Stimulated activated naive CD4-positive, alpha-beta T cell (primary cell): ENCODE data around the gene RAB17.

Experiments used
- DNase-seq, 6 experiments: peaks; one replicate each; lab custom pipeline; 2025; lab: John Stamatoyannopoulos, UW

The RAB17 gene, protein sequence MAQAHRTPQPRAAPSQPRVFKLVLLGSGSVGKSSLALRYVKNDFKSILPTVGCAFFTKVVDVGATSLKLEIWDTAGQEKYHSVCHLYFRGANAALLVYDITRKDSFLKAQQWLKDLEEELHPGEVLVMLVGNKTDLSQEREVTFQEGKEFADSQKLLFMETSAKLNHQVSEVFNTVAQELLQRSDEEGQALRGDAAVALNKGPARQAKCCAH

DNA sequence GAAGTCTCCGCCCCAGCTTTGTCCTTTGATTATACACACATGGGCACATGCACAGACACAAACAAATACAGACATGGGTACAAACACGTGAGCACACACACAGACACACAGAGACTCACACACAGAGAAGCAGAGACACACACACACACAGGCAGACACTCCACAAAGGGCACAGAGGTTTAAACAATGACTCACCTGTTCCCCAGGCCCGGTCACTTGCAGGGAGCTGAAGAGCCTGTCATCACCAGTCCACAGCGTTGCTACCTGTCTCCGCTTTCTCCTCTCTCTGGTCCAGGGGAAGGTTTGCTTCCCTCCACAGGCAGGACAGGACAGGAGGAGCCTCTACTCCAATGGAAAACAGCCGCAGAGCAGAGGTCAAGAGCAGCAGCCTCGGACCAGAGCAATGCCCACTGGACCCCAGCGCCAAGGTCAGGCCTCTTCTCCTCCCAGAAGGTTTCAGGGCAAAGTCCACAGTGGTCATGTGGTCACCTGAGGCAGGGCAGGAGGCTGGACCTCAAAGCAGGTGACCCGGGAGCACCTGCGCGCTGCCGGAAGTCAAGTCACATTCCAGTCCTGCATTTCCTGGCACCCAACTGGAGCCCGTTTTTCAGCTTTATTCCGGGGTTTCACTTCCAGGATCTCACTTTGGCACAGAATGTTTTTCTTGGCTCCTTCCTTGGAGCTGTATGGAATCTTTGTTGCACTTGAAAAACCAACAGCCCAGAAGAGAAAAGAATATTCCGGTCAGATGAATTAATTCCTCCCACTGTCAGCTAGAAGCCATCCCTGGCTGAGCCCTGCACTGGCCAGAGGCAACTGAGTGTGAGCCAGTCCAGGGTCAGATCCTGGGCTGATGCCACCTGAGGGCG is at the start of gene RAB17:
RAB17 (minus strand) TSS at position 463 of the 869 bp plus-strand sequence. CDS start 4,580 bp downstream, outside the sequence.
- DNase-seq = no peak

DNA sequence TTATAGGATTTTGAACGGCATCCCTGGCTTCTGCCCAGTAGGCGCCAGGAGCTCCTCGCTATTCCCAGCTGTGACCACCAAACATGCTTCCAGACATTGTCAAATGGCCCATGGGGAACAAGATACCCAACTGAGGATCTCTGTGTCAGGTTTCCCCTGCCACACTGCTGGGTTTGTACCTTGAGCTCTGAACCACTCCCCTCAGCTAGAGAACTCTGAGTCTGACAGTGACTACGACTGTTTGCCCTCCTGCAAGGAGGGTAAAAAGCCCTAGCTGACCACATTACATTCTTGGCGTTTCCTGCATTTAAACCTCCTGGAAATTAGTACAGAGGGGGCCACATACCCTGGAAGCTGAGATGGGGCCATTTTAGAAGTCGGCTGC is 49.3 kb upstream of the RAB17 start:
- DNase-seq = no peak

DNA sequence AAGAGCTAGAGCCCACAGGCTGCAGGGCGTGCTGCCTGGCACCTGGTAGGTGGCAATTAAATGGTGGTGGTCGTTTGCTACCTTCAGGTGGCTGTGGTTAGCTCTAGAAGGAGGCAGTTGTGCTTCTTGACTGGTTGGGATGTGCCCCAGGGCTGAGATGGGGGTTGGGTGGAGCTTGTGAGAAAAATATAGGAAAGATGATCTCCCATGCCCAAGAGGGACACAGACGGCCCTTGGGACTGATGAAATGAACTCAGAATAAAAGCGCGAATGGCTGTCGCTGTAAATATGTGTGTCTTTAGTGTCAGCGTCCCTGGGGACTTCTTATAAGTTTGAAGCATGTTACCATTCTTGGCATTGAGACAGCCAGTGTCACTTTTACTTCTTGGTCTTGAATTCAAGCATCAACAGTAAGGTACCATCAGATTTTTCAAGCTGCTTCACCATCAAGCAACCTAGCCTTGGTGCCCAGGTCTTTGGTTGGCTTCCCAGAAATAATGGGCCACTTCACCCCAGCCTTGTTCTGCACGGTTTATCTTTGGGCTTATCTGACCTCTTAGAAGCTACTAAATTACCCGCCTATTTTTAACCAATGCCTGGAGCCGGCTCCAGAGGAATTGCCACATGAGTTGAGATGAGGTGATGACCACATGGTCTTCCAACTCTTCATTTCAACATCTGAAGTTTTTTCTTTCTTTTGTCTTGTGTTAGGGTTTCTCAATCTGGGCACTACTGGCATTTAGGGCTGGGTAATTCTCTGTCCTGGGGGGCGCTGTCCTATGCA is 48.7 kb upstream of the RAB17 start:
- no peak for DNase-seq

DNA sequence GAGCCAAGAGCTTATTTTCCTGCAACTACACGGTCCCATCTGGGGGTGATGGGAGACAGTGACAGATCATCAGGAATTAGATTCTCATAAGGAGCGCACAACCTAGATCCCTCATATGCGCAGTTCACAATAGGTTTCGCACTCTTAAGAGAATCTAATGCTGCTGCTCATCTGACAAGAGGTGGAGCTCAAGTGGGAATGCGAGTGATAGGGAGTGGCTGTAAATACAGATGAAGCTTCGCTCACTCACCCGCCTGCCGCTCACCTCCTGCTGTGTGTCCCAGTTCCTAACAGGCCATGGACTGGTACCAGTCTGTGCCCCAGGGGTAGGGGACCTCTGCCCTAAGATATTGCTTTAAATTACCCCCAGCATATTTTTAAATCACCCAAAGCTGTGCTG is 47.6 kb upstream of the RAB17 start:
- DNase-seq = no peak

DNA sequence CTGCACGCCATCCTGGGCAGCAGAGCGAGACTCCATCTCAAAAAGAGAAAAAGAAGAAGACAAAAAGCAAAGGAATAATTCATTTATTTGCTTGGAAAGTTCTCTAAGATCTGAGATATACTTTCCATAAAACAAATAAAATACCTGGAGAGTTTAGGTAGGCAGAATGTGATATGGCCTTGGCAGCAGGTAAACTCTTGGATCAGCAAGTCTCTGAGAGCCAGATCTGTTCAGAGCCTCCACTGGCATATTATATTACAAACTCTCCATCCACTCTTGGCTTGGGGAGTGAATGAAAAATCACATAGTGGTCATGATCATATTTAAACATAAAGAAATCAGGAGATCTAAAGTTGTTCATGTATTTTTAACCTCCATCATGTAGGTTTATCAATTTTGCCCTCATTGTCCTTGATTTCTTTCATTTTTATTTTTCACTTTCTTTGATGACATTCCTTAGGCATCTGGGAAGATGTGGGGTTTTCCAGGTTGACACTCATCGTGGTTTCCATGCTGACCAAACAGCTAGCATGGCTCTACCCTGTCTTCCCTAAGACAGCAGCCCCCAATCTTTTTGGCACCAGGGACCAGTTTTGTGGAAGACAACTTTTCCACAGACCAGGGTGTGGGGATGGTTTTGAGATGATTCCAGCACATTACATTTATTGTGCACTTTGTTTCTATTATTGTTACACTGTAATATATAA is 47.0 kb upstream of the RAB17 start:
- no peak for DNase-seq

DNA sequence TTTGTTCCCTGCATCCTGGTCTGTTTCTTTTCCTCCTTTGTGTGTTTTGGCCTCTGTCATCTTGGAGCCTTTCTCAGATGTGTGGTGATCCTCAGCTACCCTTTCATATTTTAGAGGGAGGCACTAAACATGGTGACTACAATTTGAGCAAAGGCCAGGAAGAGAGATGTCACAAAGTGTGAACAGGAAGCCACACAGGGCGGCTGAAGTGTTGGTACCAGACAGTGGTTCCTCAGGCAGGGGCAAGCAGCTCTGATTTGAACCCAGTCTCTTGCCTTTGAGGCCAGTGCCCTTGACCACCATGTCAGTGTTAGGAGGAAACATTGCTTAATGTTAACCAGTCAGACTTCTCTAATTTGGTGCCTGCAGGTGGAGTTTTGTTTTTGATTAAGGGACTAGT is 46.0 kb upstream of the RAB17 start:
- DNase-seq = no peak

DNA sequence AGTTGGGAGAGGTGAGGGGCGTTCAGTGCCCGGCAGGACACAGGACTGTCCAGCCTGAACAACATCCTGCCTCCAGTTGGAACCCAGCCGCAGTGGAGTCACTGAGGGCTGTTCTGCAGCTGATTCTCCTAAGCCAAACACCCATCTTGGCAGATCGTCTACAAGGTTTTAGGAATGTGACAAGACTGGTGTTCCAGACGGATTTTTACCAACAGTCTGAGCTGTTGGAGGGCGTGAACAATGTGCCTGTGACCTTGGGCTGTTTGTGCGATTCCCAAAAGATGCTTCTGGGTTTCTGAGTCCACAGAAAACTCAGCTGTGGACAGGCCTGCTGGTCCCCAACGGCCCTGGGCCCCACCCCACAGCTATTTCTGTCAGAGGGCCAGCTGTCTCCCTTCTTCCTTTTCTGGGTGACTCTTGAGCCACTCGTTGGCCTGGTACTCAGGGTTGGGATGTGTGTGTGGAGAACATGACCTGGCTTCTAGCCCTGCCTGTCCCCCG is 42.6 kb upstream of the RAB17 start:
- DNase-seq = no peak

DNA sequence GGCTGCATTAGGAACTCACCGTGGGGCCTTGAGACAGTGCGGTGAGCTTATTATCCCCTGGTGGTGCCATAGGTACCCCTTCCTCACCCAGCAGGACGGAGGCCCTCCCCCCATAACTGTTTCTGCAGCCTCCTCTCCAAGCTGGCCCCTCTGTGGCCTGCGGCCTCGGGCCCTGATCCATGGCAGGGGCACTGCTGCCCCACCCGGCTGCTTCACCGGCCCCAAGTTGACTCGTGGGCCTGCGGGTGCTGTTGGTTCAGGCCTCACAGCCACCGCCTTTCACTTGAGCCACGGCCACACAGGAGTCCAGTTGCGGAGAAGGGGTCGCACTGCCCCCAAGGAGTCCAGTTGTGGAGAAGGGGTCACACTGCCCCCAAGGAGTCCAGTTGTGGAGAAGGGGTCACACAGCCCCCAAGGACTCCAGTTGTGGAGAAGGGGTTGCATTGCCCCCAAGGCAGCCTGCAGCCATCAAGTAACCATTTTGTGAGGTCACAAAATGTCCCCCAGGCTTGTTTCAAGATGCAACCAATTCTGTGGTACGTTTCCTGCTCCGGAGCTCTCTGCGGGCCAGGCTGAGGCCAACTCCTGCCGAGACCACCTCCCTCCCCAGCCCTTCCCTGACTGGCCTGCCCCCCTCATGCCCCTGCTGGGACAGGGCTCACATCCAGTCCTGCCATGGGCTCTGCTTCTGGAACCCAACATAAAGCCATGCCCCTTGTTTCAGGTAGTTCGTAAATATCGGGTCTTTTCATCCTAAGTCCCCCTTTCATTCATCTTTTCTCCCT is 41.5 kb upstream of the RAB17 start:
- DNase-seq = no peak

DNA sequence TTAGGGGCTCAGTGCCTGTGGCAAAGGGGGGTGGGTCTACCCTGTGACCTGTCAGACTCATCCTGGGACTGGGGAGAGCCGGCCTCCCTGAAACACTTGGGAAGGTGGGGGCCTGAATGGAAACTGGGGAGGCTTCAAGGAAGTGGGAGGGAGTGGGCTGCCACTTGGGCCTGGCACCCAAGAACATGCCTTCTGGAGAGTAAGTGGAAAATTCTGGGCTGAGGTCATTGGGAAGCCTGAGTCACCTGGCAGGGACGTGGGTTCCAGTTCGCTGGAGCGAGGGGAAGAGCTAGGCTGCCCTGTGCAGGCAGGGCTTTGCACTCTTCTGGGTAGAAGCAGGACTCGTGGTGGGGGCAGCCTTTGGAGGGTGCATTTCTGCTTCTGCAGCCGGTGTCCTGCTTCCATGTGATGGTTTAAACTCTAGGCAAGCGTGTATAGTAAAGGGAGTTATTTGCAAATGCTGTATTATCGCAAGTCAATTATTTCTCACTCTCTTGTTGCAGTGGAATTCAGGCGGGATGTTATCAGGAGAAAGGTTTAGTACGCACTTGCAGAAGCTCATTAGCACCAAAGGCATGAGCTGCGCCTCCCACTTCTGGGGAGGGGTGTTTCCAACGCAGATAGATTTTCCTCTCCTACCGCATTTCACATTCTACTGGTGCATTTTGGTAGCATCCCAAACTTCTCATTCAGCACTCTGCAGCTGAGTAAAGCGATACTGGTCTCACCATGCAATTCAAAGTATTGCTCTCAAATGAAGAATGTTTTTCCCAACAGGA is 40.7 kb upstream of the RAB17 start:
- no peak for DNase-seq

DNA sequence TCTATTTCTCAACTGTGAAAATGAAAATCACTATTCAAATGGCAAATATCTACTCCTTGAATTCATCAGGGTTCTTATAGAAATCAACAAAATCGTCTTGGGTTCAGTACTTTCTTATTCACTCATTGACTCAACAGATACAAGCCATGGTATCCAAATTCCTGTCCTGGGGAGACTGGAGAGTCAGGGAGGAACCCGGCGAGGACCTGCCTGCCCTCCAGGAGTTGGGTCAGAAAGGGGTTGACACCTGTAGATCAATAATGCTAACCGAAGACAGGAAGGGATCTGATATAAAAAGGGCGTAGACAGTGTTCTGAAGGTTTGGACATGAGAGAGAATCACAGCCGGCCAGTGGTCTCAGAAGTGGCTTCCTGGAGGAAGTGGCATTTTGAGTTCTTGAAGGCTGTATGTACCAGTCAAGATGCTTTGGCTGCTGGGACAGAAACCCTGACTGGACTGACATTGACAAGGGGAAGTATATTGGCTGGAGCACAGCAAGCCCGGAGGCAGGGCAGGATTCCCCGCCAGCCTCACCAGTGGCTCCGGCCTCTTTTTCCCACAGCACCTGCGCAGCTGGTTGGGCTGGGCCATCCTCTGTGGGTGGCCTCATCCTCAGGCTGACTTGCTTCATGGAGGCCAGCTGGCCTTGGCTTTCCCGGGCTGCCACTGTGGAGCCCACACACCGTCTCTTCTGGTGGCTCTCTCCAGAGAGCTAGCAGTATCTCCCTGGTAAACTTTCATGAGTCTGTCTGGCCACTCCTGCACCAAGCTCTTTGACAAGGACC is 39.9 kb upstream of the RAB17 start:
- DNase-seq = no peak

DNA sequence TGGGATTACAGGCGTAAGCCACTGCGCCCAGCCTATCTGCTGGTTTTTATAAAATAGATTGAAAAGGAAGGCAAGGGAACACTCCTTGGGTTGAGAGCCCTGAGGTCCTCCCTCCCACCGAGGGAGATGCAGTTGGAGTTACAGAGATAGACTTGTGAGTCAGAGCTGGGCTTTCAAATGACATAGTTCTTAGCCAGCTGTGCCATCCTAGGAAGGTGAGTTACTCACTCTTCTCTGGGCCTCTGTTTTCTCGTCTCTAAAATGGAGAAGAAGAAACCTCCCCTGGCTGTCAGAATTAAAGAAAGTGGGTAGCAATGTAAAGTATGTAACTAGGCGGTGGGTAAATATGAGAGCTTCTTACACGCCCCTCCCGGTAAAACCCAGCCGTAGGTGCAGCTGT is 39.2 kb upstream of the RAB17 start:
- no peak for DNase-seq

DNA sequence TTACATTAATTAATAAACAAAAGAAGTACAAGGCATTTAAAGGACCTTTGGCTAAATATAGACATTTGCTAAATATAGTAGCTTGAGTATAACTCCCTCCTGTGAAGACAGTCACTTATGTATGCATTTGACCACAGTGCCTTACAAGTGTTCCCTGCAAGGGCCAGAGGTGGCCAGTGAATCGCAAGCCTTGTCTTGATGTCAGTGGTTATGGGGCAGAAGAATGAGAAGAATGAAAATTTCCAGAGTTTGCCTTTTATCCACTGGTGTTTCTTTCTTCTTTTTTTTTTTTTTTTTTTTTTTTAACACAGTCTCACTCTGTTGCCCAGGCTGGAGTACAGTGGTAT is 38.6 kb upstream of the RAB17 start:
- no peak for DNase-seq

DNA sequence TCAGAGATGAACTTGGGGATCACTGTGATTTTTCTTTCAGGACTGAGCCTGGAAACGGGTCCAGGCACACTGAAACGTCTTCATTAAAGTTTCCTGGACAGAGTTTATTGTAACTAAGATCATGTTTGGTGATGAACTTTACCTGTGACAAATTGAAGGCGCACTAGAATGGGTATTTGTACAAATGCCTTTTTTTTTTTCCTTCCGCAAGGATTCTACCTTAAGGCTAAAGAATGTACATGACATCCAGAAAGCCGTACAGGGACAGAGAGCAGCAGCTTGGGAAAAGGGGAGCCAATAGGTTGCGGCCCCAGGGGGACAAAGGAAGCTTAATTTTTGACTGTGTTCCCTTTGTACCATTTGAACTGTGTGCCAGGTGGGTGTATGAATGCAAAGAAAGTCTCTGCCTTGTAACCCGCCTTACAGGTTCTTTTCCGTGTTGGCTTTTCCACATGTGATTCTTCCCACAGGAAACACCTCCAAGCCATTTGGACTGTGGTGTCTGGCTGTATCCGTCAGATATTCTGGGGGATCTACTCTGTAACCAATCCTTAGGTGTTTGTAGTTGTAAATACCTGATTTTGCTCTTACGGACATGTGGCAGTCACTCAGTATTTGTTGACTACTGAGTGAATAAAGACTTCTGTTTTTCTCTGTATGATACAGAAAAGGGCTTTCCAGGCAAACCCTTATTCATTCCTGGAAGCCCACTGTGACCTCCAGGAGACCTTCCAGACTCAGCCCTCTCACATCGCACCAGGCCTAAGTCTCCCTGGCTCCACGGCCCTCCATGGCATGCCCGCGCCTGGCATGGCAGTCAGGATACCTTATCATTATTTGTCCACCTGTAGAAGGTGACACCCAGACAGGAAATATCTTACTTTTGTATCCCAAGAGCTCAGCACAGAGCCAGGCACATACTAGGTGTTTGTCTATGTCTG is 38.0 kb upstream of the RAB17 start:
- DNase-seq = no peak

DNA sequence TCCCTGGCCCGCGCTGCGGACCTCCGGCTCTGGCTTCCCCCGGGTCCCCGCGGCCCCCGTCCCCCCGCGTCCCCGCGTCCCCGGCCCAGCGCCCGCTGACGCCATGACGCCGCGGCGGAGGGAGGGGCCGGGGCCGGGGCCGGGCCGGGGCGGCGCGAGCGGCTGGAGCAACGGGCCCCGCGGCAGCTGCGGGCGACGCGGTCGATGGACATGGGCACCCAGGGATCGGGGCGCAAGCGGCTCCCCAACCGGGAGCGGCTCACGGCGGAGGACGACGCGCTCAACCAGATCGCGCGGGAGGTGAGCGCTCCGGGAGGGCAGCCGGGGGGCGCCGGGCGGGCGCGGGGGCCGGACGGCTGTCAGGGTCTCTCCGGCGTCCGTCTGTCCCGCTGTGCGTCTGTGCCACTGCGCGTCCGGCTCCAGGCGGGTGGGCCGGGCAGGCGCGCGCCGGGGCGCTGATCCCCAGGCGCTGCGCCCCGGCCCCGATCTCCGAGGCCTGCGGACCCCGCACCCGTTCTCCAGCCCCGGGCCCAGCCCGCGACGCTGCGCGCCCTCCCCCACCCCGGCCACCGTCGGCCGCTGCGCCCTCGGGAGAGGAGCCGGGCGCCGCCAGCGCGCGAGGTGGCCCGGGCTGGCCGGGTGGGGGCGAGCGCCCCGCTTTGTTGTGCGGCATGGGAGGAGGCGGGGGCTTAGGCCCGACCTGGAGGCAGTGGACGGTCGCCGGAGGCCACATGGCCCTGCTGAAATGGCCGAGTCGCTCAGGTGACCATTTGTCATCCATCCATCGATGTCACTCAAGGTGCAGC is 37.1 kb upstream of the RAB17 start, which contains the start of gene LRRFIP1:
LRRFIP1 (plus strand) TSS at position 147 of the 806 bp plus-strand sequence; CDS start at position 205, 58 bp downstream.
- peak in 3 of 6 experiments; percentile 9 to 18 (median 15) for DNase-seq

DNA sequence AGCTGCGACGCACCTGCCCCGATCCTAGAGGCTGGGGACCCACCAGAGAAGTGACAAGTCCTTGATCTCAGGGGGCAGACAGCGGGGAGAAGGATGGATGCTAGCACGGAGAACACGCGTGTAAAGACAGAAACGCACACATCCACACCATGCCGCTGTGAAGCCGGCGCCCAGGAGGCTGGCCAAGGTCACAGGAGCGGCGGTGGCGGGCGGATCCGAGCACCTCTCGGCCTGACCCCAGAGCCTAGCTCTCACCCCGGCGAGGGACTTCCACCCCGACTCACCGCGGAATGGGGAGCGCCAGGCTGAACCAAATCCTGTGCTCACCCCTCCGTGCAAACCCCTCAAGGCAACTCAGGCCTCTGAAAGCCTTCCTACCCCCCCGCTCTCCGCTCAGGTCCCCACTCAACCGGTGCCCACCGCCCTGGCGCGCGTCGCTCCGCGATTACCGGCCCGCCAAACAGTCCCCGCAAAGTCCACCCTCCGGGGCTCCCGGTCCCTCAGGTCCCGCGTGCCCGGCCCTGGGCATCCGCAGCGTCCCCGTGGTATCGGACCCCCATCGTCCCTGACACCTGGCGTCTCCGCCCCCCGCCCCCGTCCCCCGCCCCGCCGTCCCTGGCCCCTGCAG is 36.4 kb upstream of the RAB17 start:
- DNase-seq = no peak

DNA sequence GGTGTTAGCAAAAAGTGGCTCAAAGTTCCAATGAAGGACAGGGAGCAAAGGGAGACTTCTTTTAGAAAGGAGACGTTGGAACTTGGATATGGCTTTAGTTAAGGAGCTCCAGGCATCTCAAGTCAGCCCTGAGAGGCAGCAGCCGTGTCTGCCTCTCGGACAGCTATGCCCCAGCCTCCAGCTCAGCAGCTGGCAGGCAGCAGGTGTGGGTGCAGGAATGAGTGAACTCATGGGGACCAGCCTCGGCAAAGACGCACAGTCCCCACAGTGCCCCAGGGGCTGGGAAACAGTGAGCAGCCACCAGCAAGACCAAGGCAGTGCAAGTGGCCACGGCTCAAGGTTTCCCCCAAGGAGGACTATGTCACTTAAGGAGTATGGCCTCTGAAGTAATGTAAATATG is 35.2 kb upstream of the RAB17 start:
- DNase-seq = no peak

DNA sequence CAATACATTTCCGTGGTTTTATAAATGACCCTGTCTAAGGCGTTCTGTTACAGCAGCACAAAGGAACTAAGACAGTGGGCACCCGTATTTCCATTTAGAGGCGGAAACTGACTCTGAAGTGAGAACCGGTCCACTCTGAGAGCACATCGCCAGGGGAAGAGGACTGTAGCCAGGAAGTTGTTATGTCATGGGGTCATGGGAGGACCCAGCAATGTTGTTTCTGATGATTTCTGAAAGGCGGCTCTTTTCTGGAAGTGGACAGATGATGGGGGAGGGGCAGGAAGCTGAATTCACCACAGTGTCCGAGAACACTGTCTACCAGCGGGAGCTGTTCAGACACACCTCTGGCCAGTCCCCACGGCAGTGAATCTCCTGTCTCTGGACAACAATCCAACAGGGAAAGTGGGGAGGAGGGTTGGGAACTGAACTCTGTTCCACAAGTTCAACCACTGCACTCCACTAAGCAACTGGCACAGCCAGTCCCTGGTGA is 34.7 kb upstream of the RAB17 start:
- DNase-seq = no peak
